Measurements from ENCODE around the gene KIR2DL1.

DNA sequence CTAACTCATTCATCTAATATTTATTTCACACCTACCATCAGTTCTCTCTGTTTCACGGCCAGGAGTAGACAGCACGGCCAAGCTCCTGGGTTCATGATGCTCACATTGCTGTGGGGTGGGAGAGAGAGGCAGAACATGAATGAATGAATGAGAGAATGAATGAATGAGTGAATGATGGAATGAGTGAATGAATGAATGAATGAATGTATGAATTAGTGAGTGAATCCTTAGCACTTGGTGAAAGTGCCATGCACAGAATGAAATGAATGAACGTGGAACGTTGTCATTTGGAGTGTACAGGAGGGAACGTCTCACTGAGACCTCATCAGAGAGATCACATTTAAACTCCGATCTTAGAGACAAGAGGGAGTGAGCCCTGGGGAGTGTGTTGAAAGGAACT lies 21.9 kb downstream of the KIR2DL1 start:
- TF ChIP-seq PATZ1 (CRISPR knock-in tag; IDR thresholded peaks at IDR 0.05; ENCODE audit: borderline replicate concordance) = no peak
- TF ChIP-seq OSR1 (CRISPR knock-in tag; IDR thresholded peaks at IDR 0.05) = no peak
- no peak for TF ChIP-seq TSHZ2 (CRISPR knock-in tag; IDR thresholded peaks at IDR 0.05)
- TF ChIP-seq TCF4 (CRISPR knock-in tag; IDR thresholded peaks at IDR 0.05; ENCODE audit: borderline replicate concordance) = no peak
